Endothelial cell of umbilical vein (primary cell): Measurements from ENCODE around the gene PDS5B. TPM values are rescaled to one million over a fixed set of nuclear protein-coding genes. Genes with fewer than 3 reads are reported as not detected.

Experiments used
- BruUV-seq: library from RNA; stranded (reverse); fragments of 400-500 nt; replicated peaks from 2 replicates; lab custom pipeline; 2021; lab: Mats Ljungman, UMichigan
- CTCF ChIA-PET: fragments of 300-600, 350-600 bp; sonication (Branson Sonifier 250); formaldehyde crosslinking; loops from one replicate; lab custom pipeline; 2021; ENCODE audit warnings: antibody characterized with exemption, inconsistent platforms; lab: Charles Lee
- POLR2A ChIA-PET: fragments of 300-600, 350-600 bp; sonication (Branson Sonifier 250); formaldehyde crosslinking; loops from one replicate; lab custom pipeline; 2021; ENCODE audit warnings: antibody characterized with exemption, inconsistent platforms; lab: Charles Lee
- DNase-seq: peaks from one replicate; pipeline ENCODE4 v3.0.0-alpha.2; 2011; ENCODE audit warnings: low read depth, low spot score
- FAIRE-seq: peaks from 2 replicates; lab custom pipeline; 2011; peaks lifted over from hg19 to GRCh38; lab: Jason Lieb, UNC
- H2AFZ ChIP-seq: 2 replicates; pipeline ENCODE4 v1.6.0; 2012; ENCODE audit warnings: low read depth, low read length, control low read depth, inconsistent platforms
- H3K27ac ChIP-seq: 2 replicates; pipeline ENCODE4 v1.5.1; 2011; ENCODE audit warnings: low read depth, mild to moderate bottlenecking, control low read depth, low read length, moderate library complexity; ENCODE audit not compliant: insufficient read depth
- H3K27me3 ChIP-seq, 2 experiments: 2 replicates each; pipeline versions ENCODE4 v1.6.0 to v1.6.1; 2011; ENCODE audit warnings: low read length in 2 of 2, mixed read lengths in 1 of 2; ENCODE audit not compliant: control insufficient read depth in 2 of 2, insufficient read depth in 2 of 2
- H3K36me3 ChIP-seq, 2 experiments: 2 replicates in 1 of 2; 3 replicates in 1 of 2; pipeline ENCODE4 v1.5.1; 2011; ENCODE audit warnings: low read length in 2 of 2, mild to moderate bottlenecking in 1 of 2, moderate library complexity in 1 of 2; ENCODE audit not compliant: control insufficient read depth in 2 of 2, insufficient read depth in 2 of 2; ENCODE audit errors: extremely low read depth in 1 of 2
- H3K4me1 ChIP-seq: 3 replicates; pipeline ENCODE4 v1.5.1; 2011; ENCODE audit warnings: mild to moderate bottlenecking, low read length; ENCODE audit not compliant: control insufficient read depth, insufficient read depth; ENCODE audit errors: extremely low read depth
- H3K4me2 ChIP-seq: 2 replicates; pipeline ENCODE4 v1.6.1; 2011; ENCODE audit warnings: low read length, control low read depth, mixed read lengths; ENCODE audit not compliant: insufficient read depth
- H3K4me3 ChIP-seq, 3 experiments: fragments of 200-600 bp in 1 of 3; sonication (generic), shearing (Covaris generic) in 1 of 3; replicated peaks in 1 of 3; 2 replicates each; pipeline ENCODE4 v1.5.1; 2011 to 2016; ENCODE audit warnings: control low read depth in 3 of 3, low read length in 3 of 3, mild to moderate bottlenecking in 2 of 3, inconsistent platforms in 1 of 3, low read depth in 1 of 3, moderate library complexity in 1 of 3; ENCODE audit not compliant: insufficient read depth in 1 of 3
- H3K79me2 ChIP-seq: 2 replicates; pipeline ENCODE4 v1.6.0; 2012; ENCODE audit warnings: low read length, inconsistent platforms; ENCODE audit not compliant: control insufficient read depth, insufficient read depth
- H3K9ac ChIP-seq: replicated peaks from 2 replicates; pipeline ENCODE3; 2011; ENCODE audit warnings: low read length, control low read depth; ENCODE audit not compliant: insufficient read depth; ENCODE audit errors: extremely low read depth
- H3K9me1 ChIP-seq: replicated peaks from 3 replicates; pipeline ENCODE4 v1.6.0; 2011; ENCODE audit warnings: mild to moderate bottlenecking, low read length; ENCODE audit not compliant: control insufficient read depth, insufficient read depth; ENCODE audit errors: extremely low read depth
- H3K9me3 ChIP-seq: replicated peaks from 2 replicates; pipeline ENCODE4 v1.5.1; 2012; ENCODE audit warnings: low read length, inconsistent platforms; ENCODE audit not compliant: control insufficient read depth, insufficient read depth
- H4K20me1 ChIP-seq: replicated peaks from 2 replicates; pipeline ENCODE3; 2011; ENCODE audit warnings: mild to moderate bottlenecking, low read length; ENCODE audit not compliant: control insufficient read depth, insufficient read depth; ENCODE audit errors: extremely low read depth
- CTCF ChIP-seq, 2 donors: IDR thresholded peaks; 1 replicate in 1 of 2; 2 replicates in 1 of 2; pipeline ENCODE4 v1.5.1; 2011; ENCODE audit warnings: low read length in 2 of 2, mild to moderate bottlenecking in 2 of 2, moderate library complexity in 2 of 2, control low read depth in 1 of 2, inconsistent platforms in 1 of 2, low read depth in 1 of 2; ENCODE audit not compliant: insufficient read depth in 1 of 2; ENCODE audit errors: extremely low read depth in 1 of 2
- EZH2 ChIP-seq: IDR thresholded peaks from 2 replicates; pipeline ENCODE4 v1.6.1; 2012; ENCODE audit warnings: borderline replicate concordance, low read depth, mild to moderate bottlenecking, moderate library complexity, low read length, inconsistent platforms; ENCODE audit not compliant: severe bottlenecking
- FOS ChIP-seq: IDR thresholded peaks from 2 replicates; pipeline ENCODE4 v1.6.1; 2011; ENCODE audit warnings: mild to moderate bottlenecking, low read length, moderate library complexity, borderline replicate concordance; ENCODE audit not compliant: insufficient read depth
- GATA2 ChIP-seq: IDR thresholded peaks from 2 replicates; pipeline ENCODE4 v1.7.0; 2011; ENCODE audit warnings: low read depth, mild to moderate bottlenecking, moderate library complexity, mixed read lengths, low read length; ENCODE audit not compliant: insufficient read length, insufficient read depth
- JUN ChIP-seq: IDR thresholded peaks from 2 replicates; pipeline ENCODE4 v1.6.1; 2011; ENCODE audit warnings: borderline replicate concordance, low read depth; ENCODE audit not compliant: insufficient read length, insufficient read depth
- MAX ChIP-seq: IDR thresholded peaks from 2 replicates; pipeline ENCODE4 v1.6.1; 2011; ENCODE audit not compliant: insufficient read depth, insufficient read length
- MYC ChIP-seq: IDR thresholded peaks from one replicate; pipeline ENCODE4 v1.6.1; 2011; ENCODE audit warnings: mild to moderate bottlenecking, low read depth, low read length
- POLR2A ChIP-seq: IDR thresholded peaks from 2 replicates; pipeline ENCODE4 v1.6.1; 2012; ENCODE audit warnings: low read depth, mild to moderate bottlenecking, control low read depth, low read length
- POLR2AphosphoS5 ChIP-seq: IDR thresholded peaks from 2 replicates; pipeline ENCODE4 v1.6.1; 2012; ENCODE audit warnings: low read depth, mild to moderate bottlenecking, control low read depth, low read length, moderate library complexity; ENCODE audit not compliant: insufficient read depth
- dilution Hi-C: fragments of 300-500 bp; cut with MboI; formaldehyde crosslinking; loops from one replicate; pipeline ENCODE4 v1.15.0; 2019; ENCODE audit warnings: low sequenced_read_pairs; ENCODE audit not compliant: extremely low pct_ligation_motif_present
- intact Hi-C: fragments of 100-400 bp; cut with micrococcal nuclease; formaldehyde crosslinking; loops from one replicate; pipeline ENCODE4 v1.10.0; 2022
- polyA plus RNA-seq, 4 experiments: library from polyadenylated mRNA; depleted of rRNA in 3 of 4; stranded (reverse) in 3 of 4; unstranded in 1 of 4; fragments of >200 nt; gene quantifications; 2 replicates each; pipeline versions ENCODE4 v1.2.1 to v1.2.3, GENCODE V29; 2011 to 2012; ENCODE audit warnings: missing spikeins in 1 of 4
- total RNA-seq: library from RNA; stranded (reverse); gene quantifications from 2 replicates; pipeline ENCODE4 v1.2.3, GENCODE V29; 2021

PDS5B gene
- total and polyA plus RNA-seq, 2 donors (not counting 3 experiments of a cell fraction or from before 2014, with no cell fraction given): 3.9 to 40.3 TPM

GRCh38 chr13:32796754-32797153, 210.5 kb downstream of the PDS5B start:
- Histone ChIP-seq H3K9me1 (no peaks in the 10 kb centered on the region), H3K4me3 (no peak overlapping the region), H3K4me1 (no peaks in the 10 kb centered on the region), H3K27me3 (no peaks in the 10 kb centered on the region), H2AFZ (no peak overlapping the region), H3K36me3 (no peaks in the 10 kb centered on the region), H3K9me3 (no peaks in the 10 kb centered on the region), H3K27ac (no peak overlapping the region), H3K9ac (no peak overlapping the region), H3K79me2 (no peaks in the 10 kb centered on the region), H4K20me1 (no peaks in the 10 kb centered on the region), H3K4me2 (no peak overlapping the region)
- FAIRE-seq (no peak), DNase-seq (no peak)
- no peak for TF ChIP-seq GATA2
- TF ChIP-seq CTCF (IDR thresholded peaks at IDR 0.05; ENCODE audit: extremely low read depth in 1 of 2, insufficient read depth in 1 of 2, low read depth in 1 of 2, low read length in 2 of 2): no peak
- no peak for TF ChIP-seq MAX
- TF ChIP-seq MYC: no peak
- no peak for TF ChIP-seq JUN
- TF ChIP-seq EZH2: no peak
- TF ChIP-seq FOS: no peak
- no peak for TF ChIP-seq POLR2AphosphoS5
- TF ChIP-seq POLR2A: no peak
- ChIA-PET POLR2A (no interaction called here), CTCF (no interaction called here)
- dilution Hi-C loops: no loop called here
- BruUV-seq: no TSS peak
- intact Hi-C loops: no loop called here
